WERI-Rb-1 (cell line): ENCODE results near the gene NEB.
A peak's percentile ranks its signal among the peaks of the same experiment; 100 is the strongest.

Experiments
- DNase-seq: peaks from one replicate; pipeline ENCODE4 v3.0.0-alpha.2; 2020
- H3K27ac ChIP-seq: fragments of 250-450 bp; sonication (Bioruptor Pico); 2 replicates; pipeline ENCODE4 v1.5.1; 2020; ENCODE audit warnings: mild to moderate bottlenecking, moderate library complexity
- H3K27me3 ChIP-seq: fragments of 250-450 bp; sonication (Bioruptor Pico); 2 replicates; pipeline ENCODE4 v1.5.1; 2021; ENCODE audit warnings: mild to moderate bottlenecking, low read depth, moderate library complexity; ENCODE audit not compliant: insufficient read depth, severe bottlenecking
- H3K36me3 ChIP-seq: fragments of 250-450 bp; sonication (Bioruptor Pico); 2 replicates; pipeline ENCODE4 v1.5.1; 2020; ENCODE audit warnings: mild to moderate bottlenecking, moderate library complexity
- H3K4me3 ChIP-seq: 2 replicates; pipeline ENCODE4 v1.5.1; 2011; ENCODE audit warnings: low read depth, mild to moderate bottlenecking, control low read depth, low read length
- H3K9me3 ChIP-seq: fragments of 250-450 bp; sonication (Bioruptor Pico); 2 replicates; pipeline ENCODE4 v1.5.1; 2021; ENCODE audit warnings: mild to moderate bottlenecking, moderate library complexity; ENCODE audit not compliant: severe bottlenecking
- CTCF ChIP-seq: IDR thresholded peaks from 2 replicates; pipeline ENCODE4 v1.5.1; 2011; ENCODE audit warnings: low read depth, mild to moderate bottlenecking, control low read depth, inconsistent platforms, low read length

The NEB gene

DNA sequence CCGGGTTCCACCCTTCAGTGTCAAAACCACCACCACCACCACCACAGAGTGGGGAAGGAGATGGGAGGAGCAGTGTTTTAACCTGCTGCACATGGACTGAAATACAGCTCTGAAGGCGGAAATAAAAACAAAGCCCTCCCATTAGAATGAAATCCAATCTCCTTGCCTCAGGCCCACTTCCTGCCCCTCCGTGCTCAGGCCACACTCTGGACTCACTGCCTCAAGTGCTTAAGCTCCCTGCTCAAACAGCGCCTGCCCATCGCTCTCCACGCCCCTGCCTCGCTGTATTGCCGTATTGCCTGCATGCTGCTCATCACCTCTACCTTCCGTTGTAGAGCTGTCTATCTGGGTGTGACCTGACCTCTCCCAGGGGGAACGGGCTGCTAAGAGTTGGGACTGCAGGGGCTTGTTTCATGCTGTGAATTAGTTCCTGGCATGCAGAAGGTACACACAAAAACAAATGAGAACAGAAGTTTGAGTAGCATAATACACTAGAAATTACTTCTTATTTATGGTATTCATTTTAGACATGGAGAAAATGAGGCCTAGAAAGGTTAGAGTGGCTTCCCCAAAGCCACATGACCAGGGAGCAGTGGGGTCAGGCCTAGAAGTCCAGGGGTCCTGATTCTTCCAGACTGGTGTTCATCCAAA lies 31.6 kb upstream of the NEB start:
- TF ChIP-seq CTCF = no peak
- H3K36me3 ChIP-seq = no peaks in the 10 kb centered on the region
- DNase-seq = no peak
- no peak overlapping the region for H3K4me3 ChIP-seq
- H3K27me3 ChIP-seq = no peaks in the 10 kb centered on the region
- H3K9me3 ChIP-seq = no peaks in the 10 kb centered on the region
- no peak overlapping the region for H3K27ac ChIP-seq

DNA sequence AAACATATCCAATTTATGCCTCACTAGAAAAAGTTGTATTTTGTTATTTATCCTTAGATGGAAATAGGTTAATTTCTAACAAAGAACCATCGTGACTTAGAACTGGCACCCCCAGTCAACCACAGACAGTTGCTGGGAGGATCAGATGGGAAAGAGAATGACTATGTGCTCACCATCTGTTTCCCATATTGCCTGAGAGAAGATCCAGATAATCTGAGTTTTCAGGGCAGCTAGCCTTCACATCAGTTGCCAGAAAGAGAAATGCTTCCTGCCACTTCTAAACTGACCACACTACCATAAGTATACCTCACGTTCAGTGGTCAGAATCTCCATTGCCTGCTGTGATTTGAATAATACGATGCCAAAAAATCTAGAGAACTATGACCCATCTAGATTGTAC lies 28.4 kb upstream of the NEB start:
- no peaks in the 10 kb centered on the region for H3K27me3 ChIP-seq
- peak overlapping the region; percentile 67 for H3K27ac ChIP-seq
- H3K36me3 ChIP-seq = no peaks in the 10 kb centered on the region
- H3K9me3 ChIP-seq = no peaks in the 10 kb centered on the region
- no peak overlapping the region for H3K4me3 ChIP-seq
- DNase-seq = peak; percentile 18
- TF ChIP-seq CTCF = no peak

DNA sequence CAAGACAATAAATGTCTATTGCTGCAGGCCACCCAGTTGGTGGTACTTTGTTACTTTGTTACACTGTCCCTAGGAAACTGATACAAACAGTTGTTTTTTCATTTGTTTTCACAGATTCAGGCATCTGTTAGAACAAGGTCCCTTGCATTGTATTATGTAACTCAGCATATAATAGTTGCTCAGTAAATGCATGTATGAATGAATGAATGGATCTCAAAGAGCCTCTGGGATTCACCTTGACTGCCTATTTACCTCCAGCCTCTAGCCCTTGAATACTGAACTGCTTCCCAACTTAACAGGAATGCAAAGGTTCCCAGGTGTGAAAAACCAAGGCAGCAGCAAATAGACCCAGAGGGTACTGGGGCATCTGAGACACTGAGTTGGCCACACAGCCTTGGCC lies 27.4 kb upstream of the NEB start:
- peak overlapping the region; percentile 67; the same call in 1 of the 2 replicates for H3K27ac ChIP-seq
- TF ChIP-seq CTCF = no peak
- no peaks in the 10 kb centered on the region for H3K9me3 ChIP-seq
- H3K4me3 ChIP-seq = no peak overlapping the region
- no peaks in the 10 kb centered on the region for H3K36me3 ChIP-seq
- H3K27me3 ChIP-seq = no peaks in the 10 kb centered on the region
- DNase-seq = no peak

DNA sequence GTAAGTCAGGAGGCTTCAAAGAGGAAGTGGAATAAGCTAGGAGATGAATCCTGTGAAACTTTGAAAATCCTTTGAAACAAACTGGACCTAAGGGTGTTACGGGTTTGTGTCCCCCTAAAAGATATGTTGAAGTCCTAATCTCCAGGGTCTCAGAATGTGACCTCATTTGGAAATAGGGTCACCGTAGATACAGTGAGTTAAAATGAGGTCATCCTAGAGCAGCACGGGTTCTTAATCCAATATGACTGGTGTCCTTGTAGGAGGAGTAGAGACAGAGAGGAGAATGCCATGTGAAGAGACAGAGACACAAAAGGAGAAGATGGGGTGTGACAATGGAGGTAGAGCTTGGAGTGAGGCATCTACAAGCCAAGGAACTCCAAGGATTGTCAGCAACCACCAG lies 26.9 kb upstream of the NEB start:
- TF ChIP-seq CTCF = no peak
- Histone ChIP-seq H3K4me3 (no peak overlapping the region), H3K36me3 (no peaks in the 10 kb centered on the region), H3K9me3 (no peaks in the 10 kb centered on the region), H3K27me3 (no peaks in the 10 kb centered on the region), H3K27ac (peak overlapping the region; percentile 13)
- DNase-seq = no peak

DNA sequence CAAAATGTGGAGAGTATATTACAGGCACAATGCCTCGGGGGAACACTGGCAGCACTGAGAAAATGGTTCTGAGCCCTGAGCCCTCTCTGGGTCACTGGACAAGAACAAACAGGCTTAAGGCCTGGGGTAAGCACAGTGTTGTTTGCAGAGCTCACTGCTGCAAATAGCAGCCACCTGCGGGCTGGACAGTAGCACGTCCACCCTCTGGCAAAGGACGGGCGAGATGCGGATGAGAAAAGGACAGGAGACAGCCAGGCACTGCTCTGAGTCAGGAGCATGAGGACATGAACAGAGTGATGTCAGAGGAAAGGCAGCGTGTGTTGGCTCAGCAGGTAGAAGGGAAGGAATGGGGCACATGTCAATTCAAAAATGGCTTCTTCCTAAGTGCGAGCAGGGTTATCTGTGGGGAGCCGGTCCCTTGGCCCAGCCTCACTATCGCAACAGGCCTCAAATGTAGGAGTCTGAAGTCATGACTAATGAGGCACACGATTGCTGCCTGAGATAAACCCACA lies 25.9 kb upstream of the NEB start:
- H3K9me3 ChIP-seq = no peaks in the 10 kb centered on the region
- no peak for TF ChIP-seq CTCF

GRCh38 chr2:151758744-151759143 lies 24.5 kb upstream of the NEB start:
- H3K36me3 ChIP-seq = no peaks in the 10 kb centered on the region
- H3K27me3 ChIP-seq = no peaks in the 10 kb centered on the region
- no peak overlapping the region for H3K27ac ChIP-seq
- H3K9me3 ChIP-seq = no peaks in the 10 kb centered on the region
- no peak for TF ChIP-seq CTCF
- H3K4me3 ChIP-seq = no peak overlapping the region
- no peak for DNase-seq

More for the DNA sequence above, 25.9 kb upstream of the NEB start:
- no peak overlapping the region for H3K27ac ChIP-seq
- H3K36me3 ChIP-seq = no peaks in the 10 kb centered on the region
- no peak for DNase-seq
- H3K4me3 ChIP-seq = no peak overlapping the region
- H3K27me3 ChIP-seq = no peaks in the 10 kb centered on the region
